Astrocyte of the cerebellum (primary cell): ENCODE data around the gene KPNA1.
A peak's percentile ranks its signal among the peaks of the same experiment; 100 is the strongest.

Experiments used
- DNase-seq: peaks from one replicate; pipeline ENCODE4 v3.0.0-alpha.2; 2011; ENCODE audit warnings: low read depth
- H3K4me3 ChIP-seq: 2 replicates; pipeline ENCODE4 v1.5.1; 2011; ENCODE audit warnings: mild to moderate bottlenecking, low read depth, low read length, moderate library complexity
- in situ Hi-C: cut with HindIII; loops from 2 replicates; pipeline ENCODE4 v1.10.0; 2017; ENCODE audit warnings: low sequenced_read_pairs
- TF ChIP-seq, protein P1 (sequence below): IDR thresholded peaks from 2 replicates; pipeline ENCODE4 v1.5.1; 2012; ENCODE audit warnings: low read length, low read depth, moderate library complexity, mild to moderate bottlenecking; ENCODE audit errors: missing control alignments

The KPNA1 gene

DNA sequence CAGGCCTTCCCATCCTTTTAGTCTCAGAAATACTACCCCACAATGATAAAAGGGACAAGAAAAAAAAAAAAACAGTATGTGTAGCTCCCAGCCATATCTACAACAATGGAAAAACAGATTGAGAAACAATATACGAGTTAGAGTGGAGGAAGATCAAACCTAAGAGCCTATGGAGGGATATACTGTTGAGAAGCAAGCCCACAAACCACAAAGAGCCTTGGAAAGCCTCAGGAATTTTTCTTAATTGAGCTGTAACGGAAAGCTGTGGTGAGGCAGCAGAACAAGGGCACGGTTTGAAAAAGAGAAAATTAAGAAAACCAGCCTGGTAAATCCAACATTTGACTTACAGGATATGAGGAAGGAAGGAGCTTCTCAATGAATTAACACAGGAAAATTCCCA is 21.4 kb downstream of the KPNA1 start:
- peak; percentile 87 for DNase-seq

DNA sequence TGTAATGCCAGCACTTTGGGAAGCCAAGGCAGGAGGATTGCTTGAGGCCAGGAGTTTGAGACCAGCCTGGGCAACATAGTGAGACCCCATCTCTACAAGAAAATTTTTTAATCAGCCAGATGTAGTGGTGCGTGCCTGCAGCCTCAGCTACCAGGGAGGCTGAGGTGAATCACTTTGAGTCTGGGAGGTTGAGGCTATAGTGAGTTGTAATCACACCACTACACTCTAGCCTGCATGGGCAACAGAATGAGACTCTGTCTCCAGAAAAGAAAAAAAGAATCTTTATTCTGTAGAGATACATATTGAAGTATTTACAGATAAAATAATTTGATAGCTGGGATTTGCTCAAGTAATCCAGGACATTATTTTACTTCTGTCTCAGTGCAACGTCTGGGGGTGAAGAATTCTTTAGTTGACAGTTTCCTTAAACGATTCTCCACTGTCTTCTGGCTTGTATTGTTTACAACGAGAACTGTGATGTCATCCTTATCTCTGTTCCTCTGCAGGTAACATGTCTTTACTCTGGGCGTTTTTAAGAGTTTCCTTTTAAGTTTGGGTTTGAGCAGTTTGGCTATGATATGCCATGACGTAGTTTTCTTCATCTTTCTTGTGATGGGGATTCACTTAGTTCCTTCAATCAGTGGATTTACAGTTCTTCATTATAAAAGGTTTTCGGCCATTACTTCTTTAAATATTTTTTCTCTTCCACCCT is 26.3 kb downstream of the KPNA1 start:
- in situ Hi-C loops, result no loop called here
- H3K4me3 ChIP-seq, result no peak overlapping the region
- TF ChIP-seq, protein P1, sequence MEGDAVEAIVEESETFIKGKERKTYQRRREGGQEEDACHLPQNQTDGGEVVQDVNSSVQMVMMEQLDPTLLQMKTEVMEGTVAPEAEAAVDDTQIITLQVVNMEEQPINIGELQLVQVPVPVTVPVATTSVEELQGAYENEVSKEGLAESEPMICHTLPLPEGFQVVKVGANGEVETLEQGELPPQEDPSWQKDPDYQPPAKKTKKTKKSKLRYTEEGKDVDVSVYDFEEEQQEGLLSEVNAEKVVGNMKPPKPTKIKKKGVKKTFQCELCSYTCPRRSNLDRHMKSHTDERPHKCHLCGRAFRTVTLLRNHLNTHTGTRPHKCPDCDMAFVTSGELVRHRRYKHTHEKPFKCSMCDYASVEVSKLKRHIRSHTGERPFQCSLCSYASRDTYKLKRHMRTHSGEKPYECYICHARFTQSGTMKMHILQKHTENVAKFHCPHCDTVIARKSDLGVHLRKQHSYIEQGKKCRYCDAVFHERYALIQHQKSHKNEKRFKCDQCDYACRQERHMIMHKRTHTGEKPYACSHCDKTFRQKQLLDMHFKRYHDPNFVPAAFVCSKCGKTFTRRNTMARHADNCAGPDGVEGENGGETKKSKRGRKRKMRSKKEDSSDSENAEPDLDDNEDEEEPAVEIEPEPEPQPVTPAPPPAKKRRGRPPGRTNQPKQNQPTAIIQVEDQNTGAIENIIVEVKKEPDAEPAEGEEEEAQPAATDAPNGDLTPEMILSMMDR, result no peak
- DNase-seq, result no peak

More for the DNA sequence above, 21.4 kb downstream of the KPNA1 start:
- H3K4me3 ChIP-seq, result no peak overlapping the region
- in situ Hi-C loops, result no loop called here
- TF ChIP-seq, protein P1, result no peak

DNA sequence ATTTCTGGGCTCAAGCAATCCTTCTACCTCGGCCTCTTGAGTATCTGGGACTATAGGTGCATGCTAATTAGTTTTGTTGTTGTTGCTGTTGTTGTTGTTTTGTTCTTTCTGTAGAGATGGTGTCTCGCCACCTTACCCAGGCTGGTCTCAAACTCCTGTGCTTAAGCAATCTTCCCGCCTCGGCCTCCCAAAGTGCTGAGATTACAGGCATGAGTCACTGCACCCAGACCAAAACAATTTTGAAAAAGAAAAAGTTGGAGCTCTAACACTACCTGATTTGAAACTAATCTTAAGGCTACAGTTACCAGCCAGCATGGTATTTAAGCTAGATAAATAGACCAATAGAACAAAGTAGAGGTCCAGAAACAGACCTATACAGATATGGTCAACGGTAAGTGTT is 29.8 kb downstream of the KPNA1 start:
- TF ChIP-seq, protein P1, result no peak
- in situ Hi-C loops, result no loop called here
- H3K4me3 ChIP-seq, result no peak overlapping the region
- peak; percentile 28 for DNase-seq

DNA sequence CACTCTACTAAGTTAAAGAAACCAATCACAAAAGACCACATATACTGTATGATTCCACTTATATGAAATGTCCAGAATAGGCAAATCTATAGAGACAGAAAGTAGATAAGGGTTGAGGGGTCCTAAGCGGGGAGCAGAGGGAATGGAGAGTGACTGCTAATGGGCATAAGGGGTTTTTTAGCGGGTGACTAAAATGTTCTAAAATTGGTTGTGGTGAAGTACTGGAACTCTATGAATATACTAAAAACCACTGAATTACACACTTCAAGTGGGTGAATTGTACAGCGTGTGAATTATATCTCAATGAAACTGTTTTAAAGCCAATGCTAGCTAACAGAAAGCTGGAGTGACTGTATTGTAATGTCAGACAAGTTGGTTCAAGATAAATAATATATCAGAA is 33.3 kb downstream of the KPNA1 start:
- in situ Hi-C loops, result no loop called here
- DNase-seq, result no peak
- TF ChIP-seq, protein P1, result no peak

DNA sequence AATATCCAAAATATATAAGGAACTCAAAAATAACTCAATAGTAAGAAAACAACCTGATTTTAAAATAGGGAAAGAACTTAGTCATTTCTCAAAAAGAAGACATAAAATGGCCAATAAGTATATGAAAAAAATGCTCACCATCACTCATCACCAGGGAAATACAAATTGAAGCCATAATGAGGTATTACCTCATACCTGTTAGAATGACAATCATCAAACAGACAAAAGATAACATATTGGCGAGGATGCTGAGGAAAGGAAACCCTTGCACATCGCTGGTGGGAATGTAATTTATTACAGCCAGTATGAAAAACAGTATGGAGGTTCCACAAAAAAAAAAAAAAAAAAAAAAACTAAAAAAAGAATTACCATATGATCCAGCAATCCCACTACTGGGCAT is 38.2 kb downstream of the KPNA1 start:
- in situ Hi-C loops, result no loop called here
- DNase-seq, result no peak
- no peak overlapping the region for H3K4me3 ChIP-seq
- TF ChIP-seq, protein P1, result no peak

More for the DNA sequence above, 33.3 kb downstream of the KPNA1 start:
- H3K4me3 ChIP-seq, result no peak overlapping the region

DNA sequence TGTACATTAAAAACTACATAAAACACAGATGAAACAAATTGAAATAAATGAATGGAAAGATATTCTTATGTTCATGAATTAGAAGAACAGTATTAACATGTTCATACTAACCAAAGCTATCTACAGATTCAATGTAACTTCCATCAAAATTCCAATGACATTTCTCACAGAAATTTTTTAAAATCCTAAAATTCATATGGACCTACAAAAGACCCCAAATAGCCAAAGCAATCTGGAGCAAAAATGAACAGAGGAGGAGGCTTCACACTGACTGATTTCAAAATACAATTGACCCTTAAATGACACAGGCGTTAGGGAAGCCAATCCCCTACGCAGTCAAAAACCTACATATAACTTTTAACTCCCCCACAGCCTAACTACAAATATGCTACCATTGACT is 39.4 kb downstream of the KPNA1 start:
- in situ Hi-C loops, result no loop called here
- TF ChIP-seq, protein P1, result no peak

More for the DNA sequence above, 39.4 kb downstream of the KPNA1 start:
- DNase-seq, result no peak
- H3K4me3 ChIP-seq, result no peak overlapping the region
